HG03060 (cell line): ENCODE measurements around the gene SDR42E2.
"Not testable (repeated sequence)": the region's sequence is repeated elsewhere in the genome, so short reads cannot be mapped to it uniquely, and the experiment has no call there.

Experiments
- ATAC-seq: cut with Tn5 transposase; IDR thresholded peaks from one replicate; pipeline ENCODE4 v1.9.1; 2021; ENCODE audit warnings: low read depth, moderate number of reproducible peaks; ENCODE audit not compliant: unreplicated experiment

The SDR42E2 gene

DNA sequence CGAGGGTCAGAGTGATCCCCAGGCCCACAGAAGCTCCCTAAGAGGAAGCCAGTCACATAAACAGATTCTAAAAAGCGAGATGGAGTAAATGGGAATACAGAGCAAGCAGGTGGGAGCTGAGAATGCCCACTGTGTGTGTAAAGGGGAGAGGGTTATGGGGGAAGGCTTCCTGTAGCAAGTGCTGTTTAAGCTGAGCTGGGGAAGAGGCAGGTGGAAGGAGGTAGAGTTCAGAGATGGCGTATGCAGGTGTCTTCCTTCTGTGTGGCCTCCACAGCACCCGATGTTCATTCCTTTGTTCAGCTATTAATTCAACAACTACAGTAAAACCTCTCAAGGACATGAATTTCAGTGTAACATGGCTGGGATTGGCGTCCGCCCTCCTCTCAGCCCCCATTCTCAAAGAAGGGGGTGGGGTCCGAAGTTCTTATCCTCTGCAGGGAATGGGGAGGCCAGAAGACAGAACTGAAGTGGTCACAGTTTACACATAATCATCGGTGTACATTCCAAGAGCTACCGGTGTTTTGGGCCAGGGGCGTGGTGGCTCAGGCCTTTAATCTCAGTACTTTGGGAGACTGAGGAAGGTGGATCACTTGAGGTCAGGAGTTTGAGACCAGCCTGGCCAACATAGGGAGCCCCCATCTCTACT lies 45.5 kb downstream of the SDR42E2 start:
- ATAC-seq, result no peak

DNA sequence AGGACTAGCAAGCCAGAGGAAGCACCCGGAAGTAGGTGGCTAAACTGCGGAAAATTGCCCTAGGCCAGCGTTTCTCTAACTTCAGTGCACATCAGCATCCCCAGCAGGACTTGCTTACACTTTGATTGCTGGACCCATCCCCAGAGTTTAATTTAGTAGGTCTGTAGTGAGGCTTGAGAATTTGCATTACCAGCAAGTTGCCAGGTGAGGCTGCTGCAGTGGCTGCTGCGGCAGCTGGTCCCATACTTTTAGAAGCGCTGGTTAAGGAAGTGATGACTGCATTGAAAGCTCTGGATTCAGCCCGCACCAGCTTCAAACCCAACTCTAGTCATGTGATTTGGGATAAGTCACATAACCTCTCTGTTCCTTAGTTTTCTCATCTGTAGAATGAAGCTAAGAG lies 48.0 kb downstream of the SDR42E2 start:
- no peak for ATAC-seq

DNA sequence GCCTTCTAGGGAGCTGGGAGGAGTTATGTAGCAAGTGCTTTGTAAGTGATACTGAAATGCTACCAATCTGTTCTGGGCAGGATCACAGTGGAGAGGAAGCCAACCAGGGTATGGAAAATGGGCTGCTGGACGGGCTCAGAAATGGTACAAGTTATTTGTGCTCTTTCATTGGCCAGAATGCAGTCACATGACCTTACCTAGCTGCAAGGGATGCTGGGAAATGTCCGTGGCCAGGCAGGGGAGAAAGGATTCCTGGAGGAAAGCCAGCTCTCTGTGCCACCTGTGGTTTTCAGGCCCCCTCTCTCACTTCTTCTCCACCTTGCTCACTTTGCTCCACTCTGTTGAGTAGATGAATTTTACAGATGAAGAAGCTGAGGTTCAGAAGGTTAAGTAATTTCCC lies 48.5 kb downstream of the SDR42E2 start:
- ATAC-seq, result no peak

DNA sequence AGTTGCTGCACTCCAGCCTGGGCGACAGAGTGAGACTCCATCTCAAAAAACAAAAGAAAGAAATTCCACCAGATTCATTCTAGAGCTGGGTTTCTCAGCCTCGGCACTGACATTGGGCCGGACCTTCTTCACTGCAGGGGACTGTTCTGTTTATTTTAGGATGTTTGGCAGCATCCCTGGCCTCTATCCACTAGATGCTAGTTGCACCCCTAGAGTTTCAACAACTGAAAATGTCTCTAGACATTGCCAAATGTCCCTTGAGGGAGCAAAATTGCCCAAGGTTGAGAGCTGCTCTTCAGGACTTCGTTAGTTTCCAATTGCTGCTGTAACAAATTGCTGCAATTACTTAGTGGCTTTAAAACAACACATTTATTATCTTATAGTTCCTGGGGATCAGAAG lies 50.9 kb downstream of the SDR42E2 start:
- ATAC-seq, result no peak

DNA sequence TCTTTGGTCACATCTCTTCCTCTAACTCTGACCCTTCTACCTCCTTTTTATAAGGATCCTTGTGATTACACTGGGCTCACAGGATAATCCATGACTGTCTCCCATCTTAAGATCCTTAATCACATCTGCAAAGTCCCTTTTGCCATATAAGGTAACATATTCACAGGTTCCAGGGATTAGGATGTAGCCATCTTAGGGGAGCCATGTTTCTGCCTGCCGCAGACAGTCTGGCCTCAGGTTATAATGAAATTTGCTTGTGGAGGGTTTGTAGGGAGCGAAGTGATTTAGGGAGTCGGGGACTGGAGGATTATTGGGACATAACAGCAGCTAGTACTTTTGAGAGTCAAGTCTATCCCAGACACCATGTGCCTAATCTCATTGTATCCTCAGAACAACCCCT lies 51.5 kb downstream of the SDR42E2 start:
- ATAC-seq, result no peak

DNA sequence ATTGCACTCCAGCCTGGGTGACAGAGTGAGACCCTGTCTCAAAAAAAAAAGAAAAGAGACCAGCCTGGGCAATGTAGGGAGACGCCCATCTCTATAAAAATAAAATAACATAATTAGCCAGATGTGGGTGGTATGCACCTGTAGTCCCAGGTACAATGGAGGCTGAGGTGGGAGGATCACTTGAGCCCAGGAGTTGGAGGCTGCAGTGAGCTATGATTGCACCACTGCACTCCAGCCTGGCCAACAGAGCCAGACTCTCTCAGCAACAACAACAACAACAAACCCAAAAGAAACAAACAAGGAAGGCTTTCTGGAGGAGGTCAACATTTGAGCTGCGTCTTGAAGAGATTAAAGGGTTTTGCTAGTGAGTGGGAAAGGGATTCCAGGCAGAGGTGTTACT lies 52.1 kb downstream of the SDR42E2 start:
- no peak for ATAC-seq

DNA sequence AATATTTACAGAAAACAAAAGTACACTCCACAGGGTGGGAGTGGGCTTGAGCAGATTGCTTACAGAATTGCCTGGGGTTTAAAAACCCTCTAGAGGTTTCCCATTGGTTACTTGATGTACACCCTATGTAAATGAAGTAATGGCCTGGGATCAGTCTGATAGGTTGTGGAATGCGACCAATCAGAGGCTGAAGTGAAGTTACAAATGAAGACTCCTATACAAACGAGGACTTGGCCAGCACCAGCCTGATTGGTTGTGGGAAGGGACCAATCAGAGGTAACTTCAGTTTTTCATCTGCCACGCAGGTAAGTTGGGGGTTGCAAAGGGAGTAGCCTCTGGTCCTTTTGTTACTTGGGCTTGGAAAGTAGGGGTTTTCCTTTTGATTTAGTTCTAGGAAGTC lies 52.6 kb downstream of the SDR42E2 start:
- no peak for ATAC-seq

DNA sequence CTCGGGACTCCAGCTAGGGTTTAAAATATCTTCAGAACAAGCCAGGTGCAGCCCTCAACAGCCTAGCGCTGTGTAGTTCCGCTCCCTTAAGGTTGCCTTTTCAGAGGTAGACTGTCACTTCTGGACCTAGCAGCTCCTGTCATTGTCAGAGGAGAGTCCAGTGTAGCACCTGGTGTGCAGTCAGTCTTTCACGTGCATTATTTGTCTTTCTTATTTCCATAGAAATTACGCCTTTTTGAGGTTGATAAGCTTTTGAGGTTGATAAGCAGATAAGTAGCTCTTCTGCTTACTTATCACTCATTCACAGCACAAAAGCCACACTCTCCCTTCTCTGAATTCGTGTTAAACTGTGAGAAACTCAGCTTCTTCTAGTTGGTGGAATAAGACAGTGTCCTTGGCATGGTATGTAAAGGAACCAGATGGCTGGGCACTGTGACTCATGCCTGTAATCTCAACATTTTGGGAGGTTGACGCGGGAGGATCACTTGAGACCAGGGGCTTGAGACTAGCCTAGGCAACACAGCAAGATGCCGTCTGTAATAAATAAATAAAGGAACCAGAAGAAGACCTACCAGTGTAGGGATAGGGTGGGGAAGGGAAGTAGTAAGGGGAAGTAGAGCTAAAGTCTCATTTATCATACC lies 54.0 kb downstream of the SDR42E2 start:
- ATAC-seq, result no peak

DNA sequence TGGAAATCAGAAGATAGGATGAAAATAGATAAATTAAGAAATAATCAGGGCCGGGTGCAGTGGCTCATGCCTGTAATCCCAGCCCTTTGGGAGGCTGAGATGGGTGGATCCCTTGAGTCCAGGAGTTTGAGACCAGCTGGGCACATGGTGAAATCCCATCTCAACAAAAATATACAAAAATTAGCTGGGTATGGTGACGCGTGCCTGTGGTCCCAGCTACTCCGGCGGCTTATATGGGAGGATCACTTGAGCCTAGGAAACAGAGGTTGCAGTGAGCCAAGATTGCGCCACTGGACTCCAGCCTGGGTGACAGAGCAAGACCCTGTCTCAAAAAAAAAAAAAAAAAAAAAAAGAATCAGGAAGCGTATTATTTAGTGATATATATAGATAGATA lies 54.5 kb downstream of the SDR42E2 start:
- not testable (repeated sequence) for ATAC-seq

DNA sequence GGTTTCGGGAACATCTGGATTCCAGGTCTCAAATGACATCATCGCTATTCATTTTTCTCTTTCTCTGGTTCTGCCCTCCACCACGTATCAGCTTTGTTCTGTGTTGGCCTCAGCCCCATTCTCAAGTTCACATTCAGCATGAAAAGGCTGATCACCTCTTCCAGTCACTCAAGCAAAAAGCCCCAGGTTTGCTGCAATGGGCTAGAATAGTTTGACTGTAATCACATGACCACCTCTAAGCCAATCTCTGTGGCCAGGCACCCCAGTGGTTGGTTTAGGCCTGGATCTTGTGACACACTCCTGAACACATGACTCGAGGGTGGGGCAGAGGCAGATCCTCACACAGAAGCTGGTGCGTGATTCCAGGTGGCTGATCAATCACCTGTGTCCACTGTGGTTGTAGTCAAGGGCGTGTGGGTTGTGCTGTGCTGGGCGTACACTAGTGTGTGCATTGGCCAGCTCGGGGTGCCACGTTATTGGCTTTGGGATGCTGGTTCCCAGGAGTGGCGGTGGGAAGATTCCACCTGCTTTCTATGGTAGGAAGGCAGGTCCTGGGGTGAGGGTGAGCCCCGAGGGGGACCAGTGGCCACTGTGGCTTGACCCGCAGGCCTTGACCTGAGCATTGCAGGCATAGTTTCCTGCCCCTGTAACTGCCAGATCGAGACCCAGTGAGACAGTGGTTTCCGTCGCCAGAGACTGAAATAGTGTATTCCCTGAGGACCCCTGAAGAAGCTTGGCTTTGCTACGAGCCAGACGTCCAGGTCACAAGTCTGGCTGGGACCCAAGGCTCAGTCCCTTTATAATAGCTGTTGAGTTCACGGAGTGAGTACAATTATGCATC lies 55.8 kb downstream of the SDR42E2 start:
- ATAC-seq, result peak; percentile 68

DNA sequence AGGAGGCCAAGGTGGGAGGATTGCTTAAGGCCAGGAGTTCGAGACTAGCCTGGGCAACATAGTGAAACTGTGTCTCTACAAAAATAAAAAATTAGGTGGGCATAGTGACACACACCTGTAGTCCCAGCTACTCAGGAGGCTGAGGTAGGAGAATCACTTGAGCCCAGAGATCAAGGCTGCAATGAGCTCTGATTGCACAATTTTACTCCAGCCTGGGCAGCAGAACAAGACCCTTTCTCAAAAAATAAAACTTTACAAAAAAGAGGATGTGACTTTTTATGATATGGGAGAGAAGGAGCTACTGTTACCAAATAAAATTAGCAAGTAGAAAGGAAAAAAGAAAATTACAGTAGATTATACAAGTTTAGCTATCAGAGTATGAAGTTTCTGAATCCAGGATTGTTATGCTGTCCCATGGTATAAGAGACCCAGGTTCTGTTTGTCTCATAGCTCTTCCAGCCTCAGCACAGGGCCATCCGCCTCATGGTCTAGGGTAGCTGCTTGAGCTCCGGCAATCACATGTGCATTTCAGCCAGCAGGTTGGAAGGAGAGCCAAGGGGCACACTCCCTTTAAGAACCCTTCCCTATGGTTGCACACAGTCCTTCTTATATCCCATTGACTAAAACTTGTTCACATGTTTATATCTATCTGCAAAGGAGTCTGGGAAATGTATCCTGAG lies 57.2 kb downstream of the SDR42E2 start:
- ATAC-seq, result no peak

DNA sequence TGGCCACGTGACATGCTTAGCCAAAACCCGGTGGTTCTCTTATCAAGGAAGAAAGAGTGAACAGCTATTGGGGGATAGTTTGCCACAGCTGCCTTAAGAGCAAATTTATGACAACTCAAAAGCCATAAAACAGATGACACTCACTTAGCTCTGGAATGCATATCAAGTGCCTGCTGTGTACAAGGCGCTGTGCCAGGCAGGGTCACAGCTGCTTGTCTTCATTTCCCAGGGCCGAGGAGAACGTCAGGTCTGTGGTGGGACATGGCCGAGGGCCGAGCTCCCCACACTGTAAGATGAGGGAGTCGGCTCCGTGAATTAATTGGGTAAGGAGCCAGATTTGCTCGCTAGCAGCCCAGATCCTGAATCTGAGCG lies 57.7 kb downstream of the SDR42E2 start:
- no peak for ATAC-seq

DNA sequence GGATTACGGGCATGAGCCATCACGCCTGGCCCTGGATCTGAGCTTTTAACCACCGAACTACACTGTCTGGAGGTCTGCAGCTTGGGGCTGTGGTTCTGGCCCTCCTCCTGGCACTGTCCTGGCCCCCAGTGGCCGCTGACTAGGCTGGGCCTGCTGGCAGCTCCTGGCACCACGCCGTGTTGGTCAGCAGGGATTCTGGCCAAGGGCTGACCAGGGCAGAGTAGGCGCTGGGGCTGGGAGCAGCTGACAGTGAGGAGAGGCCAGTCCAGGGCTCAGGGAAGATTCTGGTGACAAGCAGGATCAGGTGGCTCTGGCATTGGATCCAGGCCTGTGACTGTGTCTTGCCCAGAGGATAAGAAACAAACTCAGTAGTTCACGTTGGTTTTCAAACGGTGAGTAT lies 58.4 kb downstream of the SDR42E2 start:
- no peak for ATAC-seq

DNA sequence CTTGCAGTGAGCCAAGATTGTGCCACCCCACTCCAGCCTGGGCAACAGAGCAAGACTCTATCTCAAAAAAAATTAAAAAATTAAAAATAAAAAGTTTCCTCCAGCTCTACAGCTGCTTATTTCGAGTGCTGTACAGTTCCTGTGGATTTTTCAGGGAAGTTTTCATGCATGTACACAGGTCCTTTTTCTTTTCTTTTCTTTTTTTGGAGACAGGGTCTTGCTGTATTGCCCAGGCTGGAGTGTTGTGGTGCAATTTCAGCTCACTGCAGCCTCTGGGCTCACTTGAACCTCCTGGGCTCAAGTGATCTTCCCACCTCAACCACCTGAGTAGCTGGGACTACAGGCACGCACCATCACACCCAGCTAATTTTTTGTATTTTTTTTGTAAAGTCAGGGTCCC lies 59.7 kb downstream of the SDR42E2 start:
- ATAC-seq, result no peak

DNA sequence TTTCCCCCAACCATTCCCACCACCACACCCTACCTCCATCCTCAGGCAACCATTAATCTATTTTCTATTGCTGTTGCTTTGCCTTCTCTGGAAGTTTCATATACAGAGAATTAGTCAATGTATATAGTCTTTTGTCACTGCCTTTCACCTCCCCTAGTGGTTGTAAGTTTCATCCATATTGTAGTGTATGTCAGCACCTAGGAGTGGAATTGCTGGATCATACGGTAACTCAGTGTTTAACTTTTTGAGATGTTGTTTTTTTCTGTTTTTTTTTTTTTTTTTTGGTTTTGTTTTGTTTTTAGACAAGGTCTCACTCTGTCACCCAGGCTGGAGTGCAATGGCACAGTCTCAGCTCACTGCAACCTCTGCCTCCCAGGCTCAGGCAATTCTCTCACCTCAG lies 60.7 kb downstream of the SDR42E2 start:
- ATAC-seq, result no peak

DNA sequence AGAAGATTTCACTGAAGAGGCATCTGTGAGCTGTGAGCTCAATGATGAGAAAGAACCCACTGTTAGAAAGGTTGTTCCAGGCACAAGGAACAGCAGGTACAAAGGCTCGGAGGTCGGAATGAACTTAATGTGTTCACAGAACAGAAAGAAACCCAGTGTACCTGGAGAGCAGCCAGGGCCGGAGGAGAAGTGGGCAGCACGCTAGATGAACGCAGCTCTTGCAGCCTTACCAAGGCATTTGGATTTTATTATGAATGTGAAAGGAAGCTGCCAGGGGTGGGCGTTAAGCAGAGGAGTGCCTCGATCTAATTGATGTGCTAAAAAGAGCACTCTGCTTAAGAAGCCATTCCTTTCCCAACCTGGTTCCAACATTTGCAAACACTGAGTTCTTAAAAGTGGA lies 62.8 kb downstream of the SDR42E2 start:
- ATAC-seq, result no peak

DNA sequence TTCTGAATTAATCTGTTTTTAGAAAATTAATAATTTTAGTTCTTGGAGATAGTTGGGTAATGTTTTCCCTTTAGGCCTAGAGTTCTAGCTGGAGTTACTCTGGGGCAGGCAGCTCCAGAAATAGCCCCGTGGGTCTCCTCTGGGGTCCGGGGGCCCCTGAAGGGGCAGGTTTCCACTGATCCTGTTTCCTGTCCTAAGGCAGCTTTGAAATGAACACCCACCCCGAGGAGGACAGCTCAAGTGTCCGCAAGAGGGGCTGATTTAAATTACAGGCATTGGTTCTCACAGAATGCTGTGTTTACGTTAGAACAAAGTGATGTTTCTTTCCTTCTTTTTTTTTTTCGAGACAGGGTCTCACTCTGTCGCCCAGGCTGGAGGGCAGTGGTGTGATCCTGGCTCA lies 67.6 kb downstream of the SDR42E2 start:
- no peak for ATAC-seq

DNA sequence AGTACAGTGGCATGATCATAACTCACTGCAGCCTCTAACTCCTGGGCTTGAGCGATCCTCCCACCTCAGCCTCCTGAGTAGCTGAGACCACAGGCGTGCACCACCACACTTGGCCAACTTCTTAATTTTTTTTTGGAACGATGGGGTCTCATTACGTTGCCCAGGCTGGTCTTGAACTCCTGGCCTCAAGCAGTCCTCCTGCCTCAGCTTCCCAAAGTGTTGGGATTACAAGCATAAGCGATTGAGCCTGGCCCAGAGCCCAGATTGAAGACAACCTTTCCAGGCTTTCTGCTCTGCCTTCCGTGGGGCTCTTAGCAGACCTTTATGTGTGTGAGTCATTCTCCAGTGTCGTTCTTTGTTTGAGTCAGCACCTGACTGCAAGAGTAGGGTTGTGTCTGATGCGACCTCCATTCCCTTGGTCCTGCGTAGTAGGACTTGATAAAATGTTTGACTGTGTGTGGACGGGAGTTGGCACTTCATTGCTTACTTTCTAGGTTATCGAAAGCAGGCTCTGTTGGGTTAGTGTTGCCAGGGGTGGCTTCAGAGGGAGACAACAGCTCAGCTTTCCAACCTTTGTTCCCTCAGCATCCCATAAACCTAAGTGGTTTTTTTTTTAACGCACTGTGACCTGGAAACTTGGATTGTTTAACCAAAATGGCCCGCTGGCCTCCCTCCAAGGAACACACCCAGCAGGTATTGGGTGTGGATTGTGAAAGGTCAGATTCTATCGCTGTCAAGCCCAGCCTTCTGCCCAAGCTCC lies 70.2 kb downstream of the SDR42E2 start:
- no peak for ATAC-seq

DNA sequence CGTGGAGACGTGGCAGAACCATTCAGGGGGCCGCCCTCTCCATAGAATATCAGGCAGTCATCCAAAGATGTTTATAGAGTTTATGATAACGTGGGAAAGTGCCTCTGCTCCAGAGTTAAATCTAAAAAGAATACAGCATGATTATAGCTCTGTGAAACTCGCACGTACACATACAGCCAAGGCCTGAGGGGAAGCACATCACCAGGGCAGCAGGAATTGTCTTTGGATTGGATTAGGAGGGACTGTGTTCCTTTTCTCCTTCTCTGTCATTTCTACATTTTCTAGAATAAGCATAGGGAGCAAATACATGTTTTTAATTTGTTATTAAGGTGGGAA lies 70.7 kb downstream of the SDR42E2 start:
- no peak for ATAC-seq

DNA sequence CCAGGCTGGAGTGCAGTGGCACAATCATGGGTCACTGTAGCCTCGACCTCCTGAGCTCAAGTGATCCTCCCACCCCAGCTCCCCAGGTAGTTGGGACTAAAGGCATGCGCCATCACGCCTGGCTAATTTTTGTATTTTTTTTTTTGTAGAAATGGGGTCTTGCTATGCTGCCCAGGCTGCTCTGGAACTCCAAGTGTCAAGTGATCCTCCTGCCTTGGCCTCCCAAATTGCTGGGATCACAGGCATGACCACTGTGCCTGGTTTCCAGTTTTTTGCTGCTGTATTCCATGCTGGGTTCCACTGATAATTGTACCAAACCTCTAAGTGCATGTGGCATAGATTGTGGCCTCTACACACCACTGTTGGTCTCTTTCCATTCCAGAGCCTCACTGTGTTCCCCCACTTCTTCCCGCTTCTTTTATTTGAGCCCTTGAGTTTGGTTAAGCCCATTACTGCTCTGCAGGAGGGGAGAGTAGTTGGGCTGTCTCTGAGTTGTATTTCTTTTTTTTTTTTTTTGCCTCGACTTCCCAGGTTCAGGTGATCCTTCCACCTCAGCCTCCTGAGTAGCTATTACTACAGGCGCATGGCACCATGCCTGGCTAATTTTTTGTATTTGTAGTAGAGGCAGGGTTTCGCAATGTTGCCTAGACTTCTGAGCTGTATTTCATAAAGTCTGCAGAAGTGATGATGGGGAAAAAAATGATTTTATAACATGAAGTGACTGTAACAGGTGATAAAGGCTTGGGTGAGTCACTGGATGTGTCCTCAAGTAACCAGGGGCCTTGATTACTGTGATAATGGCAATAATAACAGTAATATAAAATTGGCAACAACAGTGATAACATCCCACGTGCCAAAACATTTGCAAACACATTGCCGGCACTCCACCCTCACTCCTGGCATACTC lies 73.8 kb downstream of the SDR42E2 start:
- no peak for ATAC-seq
